ENCODE data around the gene B3GALNT2.

B3GALNT2 gene

GRCh38 chr1:235407419-235407818, 96.8 kb downstream of the B3GALNT2 start:
- Mint-ChIP-seq H3K36me3 (ENCODE audit: low read depth) (peaks cover 17% of the 10 kb centered on the region), H3K9me3 (no peaks in the 10 kb centered on the region), H3K27ac (peak overlapping the region; percentile 95), H3K27me3 (ENCODE audit: low read depth, poor library complexity) (no peaks in the 10 kb centered on the region), H3K4me1 (peaks cover 33% of the 10 kb centered on the region), H3K4me3 (no peak overlapping the region)
- DNase-seq = no peak
- TF ChIP-seq, protein P1, sequence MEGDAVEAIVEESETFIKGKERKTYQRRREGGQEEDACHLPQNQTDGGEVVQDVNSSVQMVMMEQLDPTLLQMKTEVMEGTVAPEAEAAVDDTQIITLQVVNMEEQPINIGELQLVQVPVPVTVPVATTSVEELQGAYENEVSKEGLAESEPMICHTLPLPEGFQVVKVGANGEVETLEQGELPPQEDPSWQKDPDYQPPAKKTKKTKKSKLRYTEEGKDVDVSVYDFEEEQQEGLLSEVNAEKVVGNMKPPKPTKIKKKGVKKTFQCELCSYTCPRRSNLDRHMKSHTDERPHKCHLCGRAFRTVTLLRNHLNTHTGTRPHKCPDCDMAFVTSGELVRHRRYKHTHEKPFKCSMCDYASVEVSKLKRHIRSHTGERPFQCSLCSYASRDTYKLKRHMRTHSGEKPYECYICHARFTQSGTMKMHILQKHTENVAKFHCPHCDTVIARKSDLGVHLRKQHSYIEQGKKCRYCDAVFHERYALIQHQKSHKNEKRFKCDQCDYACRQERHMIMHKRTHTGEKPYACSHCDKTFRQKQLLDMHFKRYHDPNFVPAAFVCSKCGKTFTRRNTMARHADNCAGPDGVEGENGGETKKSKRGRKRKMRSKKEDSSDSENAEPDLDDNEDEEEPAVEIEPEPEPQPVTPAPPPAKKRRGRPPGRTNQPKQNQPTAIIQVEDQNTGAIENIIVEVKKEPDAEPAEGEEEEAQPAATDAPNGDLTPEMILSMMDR (IDR thresholded peaks at IDR 0.05) = no peak

DNA sequence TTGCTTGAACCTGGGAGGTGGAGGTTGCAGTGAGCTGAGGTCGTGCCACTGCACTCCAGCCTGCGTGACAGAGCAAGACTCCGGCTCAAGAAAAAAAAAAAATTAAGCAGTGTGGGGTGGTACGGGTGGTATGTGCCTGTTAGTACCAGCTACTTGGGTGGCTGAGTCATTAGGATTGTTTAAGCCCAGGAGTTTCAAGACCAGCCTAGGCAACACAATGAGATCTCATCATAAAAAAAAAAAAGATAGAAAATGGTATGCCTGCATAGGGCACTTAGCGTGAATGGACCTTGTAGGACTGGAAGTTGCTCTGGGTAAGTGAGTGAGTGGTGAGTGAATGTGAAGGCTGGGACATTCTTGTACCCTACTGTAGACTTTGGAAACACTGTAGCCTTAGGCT, 100.1 kb downstream of the B3GALNT2 start:
- Mint-ChIP-seq H3K36me3 (ENCODE audit: low read depth) (peaks cover 32% of the 10 kb centered on the region), H3K4me1 (peaks cover 33% of the 10 kb centered on the region), H3K9me3 (no peaks in the 10 kb centered on the region), H3K4me3 (no peak overlapping the region), H3K27me3 (ENCODE audit: low read depth, poor library complexity) (no peaks in the 10 kb centered on the region), H3K27ac (no peak overlapping the region)
- TF ChIP-seq, protein P1 (IDR thresholded peaks at IDR 0.05) = no peak
- no peak for DNase-seq

GRCh38 chr1:235403593-235403992, 100.7 kb downstream of the B3GALNT2 start:
- no peaks in the 10 kb centered on the region for H3K27me3 Mint-ChIP-seq (ENCODE audit: low read depth, poor library complexity)
- peaks cover 27% of the 10 kb centered on the region for H3K4me1 Mint-ChIP-seq
- H3K4me3 Mint-ChIP-seq = no peak overlapping the region
- peaks cover 34% of the 10 kb centered on the region for H3K36me3 Mint-ChIP-seq (ENCODE audit: low read depth)
- TF ChIP-seq, protein P1 (IDR thresholded peaks at IDR 0.05) = no peak
- no peak overlapping the region for H3K27ac Mint-ChIP-seq
- no peak for DNase-seq
- peaks cover under 1% of the 10 kb centered on the region for H3K9me3 Mint-ChIP-seq

DNA sequence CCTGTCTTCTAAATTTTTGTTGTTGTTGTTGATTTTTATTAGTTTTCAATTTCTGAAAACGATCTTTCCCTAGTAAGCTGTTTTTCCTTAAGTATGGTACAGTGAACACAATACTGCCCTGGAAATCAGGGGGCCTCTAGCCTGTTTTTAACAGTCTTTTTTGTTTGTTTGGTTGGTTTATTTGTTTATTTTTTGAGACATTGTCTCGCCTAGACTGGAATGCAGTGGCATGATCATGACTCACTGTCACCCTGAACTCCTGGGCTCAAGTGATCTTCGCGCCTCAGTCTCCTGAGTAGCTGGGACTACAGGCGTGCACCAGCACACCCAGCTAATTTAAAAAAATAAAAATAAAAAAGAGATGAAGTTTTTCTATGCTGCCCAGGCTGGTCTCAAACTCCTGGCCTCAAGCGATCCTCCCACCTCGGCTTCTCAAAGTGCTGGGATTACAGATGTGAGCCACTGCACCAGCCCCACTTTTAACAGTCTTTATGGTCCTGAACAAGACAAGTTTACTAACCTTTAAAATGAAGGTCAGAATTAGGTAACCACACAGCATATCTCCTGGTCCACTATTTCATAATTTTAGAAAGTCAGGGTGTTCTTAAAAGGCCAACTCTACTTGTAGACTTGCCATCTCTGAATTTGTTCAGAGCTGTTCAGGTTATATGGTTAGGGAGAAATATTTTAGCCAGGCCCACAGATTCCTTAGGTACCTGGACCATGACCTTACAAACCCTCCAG, 101.6 kb downstream of the B3GALNT2 start:
- Mint-ChIP-seq H3K36me3 (ENCODE audit: low read depth) (peaks cover 42% of the 10 kb centered on the region), H3K27me3 (ENCODE audit: low read depth, poor library complexity) (no peaks in the 10 kb centered on the region), H3K9me3 (peaks cover 8% of the 10 kb centered on the region), H3K27ac (peak overlapping the region; percentile 46), H3K4me3 (no peak overlapping the region), H3K4me1 (peaks cover 18% of the 10 kb centered on the region)
- no peak for DNase-seq
- TF ChIP-seq, protein P1 (IDR thresholded peaks at IDR 0.05) = no peak

DNA sequence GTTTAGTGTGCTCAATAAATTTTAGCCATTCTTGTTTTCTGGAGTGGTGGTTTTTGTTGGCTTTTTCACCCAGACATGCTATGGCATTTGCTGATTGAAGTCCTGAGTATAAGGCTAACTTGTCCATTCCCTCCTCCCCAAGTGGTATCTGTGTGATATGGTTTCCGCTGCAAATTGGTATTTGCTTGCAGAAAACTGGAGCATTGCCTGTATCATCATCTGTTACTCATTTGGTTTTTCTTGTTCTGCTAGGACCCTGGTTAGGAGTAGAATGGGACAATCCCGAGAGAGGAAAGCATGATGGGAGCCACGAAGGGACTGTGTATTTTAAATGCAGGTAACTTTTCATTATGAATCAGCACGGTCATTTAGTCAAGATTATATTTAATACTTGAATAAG, 103.0 kb downstream of the B3GALNT2 start:
- H3K27me3 Mint-ChIP-seq (ENCODE audit: low read depth, poor library complexity) = no peaks in the 10 kb centered on the region
- TF ChIP-seq, protein P1 (IDR thresholded peaks at IDR 0.05) = no peak
- peaks cover 16% of the 10 kb centered on the region for H3K9me3 Mint-ChIP-seq
- no peak overlapping the region for H3K4me3 Mint-ChIP-seq
- peaks cover 52% of the 10 kb centered on the region for H3K36me3 Mint-ChIP-seq (ENCODE audit: low read depth)
- H3K27ac Mint-ChIP-seq = no peak overlapping the region
- DNase-seq = no peak
- H3K4me1 Mint-ChIP-seq = peaks cover 11% of the 10 kb centered on the region
